Chondrocyte (in vitro differentiated cells): Measurements from ENCODE around the gene MAS1. TPM values are rescaled to one million over a fixed set of nuclear protein-coding genes. Genes with fewer than 3 reads are reported as not detected.

ENCODE experiments used
- DNase-seq: peaks from one replicate; pipeline ENCODE4 v3.0.0; 2021; ENCODE audit warnings: mixed read lengths, low spot score
- H3K27ac Mint-ChIP-seq: one replicate; pipeline ENCODE4 v1.8.0; 2021; ENCODE audit warnings: mild to moderate bottlenecking, moderate library complexity, mixed read lengths; ENCODE audit not compliant: unreplicated experiment
- H3K27me3 Mint-ChIP-seq: 2 replicates; pipeline ENCODE4 v1.8.0; 2021; ENCODE audit warnings: low read depth, mixed read lengths
- H3K36me3 Mint-ChIP-seq: 2 replicates; pipeline ENCODE4 v1.8.0; 2021; ENCODE audit warnings: low read depth, mixed read lengths
- H3K4me1 Mint-ChIP-seq: 2 replicates; pipeline ENCODE4 v1.8.0; 2021; ENCODE audit warnings: low read depth, mild to moderate bottlenecking, mixed read lengths
- H3K4me3 Mint-ChIP-seq: one replicate; pipeline ENCODE4 v1.8.0; 2021; ENCODE audit warnings: mild to moderate bottlenecking, moderate library complexity, mixed read lengths; ENCODE audit not compliant: unreplicated experiment
- H3K9me3 Mint-ChIP-seq: 2 replicates; pipeline ENCODE4 v1.8.0; 2021; ENCODE audit warnings: low read depth, mixed read lengths
- total RNA-seq: library from RNA; stranded (reverse); gene quantifications from 3 replicates; pipeline ENCODE4 v1.2.1, GENCODE V29; 2021
- TF ChIP-seq, protein P1 (sequence below): fragments of 200-600 bp; sonication (generic); IDR thresholded peaks from 2 replicates; pipeline ENCODE4 v1.5.0; 2021; ENCODE audit warnings: antibody characterized with exemption, mild to moderate bottlenecking, moderate library complexity

MAS1 gene
- total RNA-seq, 1 donor from 2014 or later = not detected

- peaks cover 31% of the 10 kb centered on the region for H3K27me3 Mint-ChIP-seq
Observed at GRCh38 chr6:159887761-159888160, 3.0 kb upstream of the MAS1 start.

GRCh38 chr6:159890201-159890600 is 587 bp upstream of the MAS1 start:
- no peak overlapping the region for H3K4me3 Mint-ChIP-seq
- peaks cover 38% of the 10 kb centered on the region for H3K27me3 Mint-ChIP-seq
- peaks cover 4% of the 10 kb centered on the region for H3K4me1 Mint-ChIP-seq
- H3K9me3 Mint-ChIP-seq = no peaks in the 10 kb centered on the region
- TF ChIP-seq, protein P1, sequence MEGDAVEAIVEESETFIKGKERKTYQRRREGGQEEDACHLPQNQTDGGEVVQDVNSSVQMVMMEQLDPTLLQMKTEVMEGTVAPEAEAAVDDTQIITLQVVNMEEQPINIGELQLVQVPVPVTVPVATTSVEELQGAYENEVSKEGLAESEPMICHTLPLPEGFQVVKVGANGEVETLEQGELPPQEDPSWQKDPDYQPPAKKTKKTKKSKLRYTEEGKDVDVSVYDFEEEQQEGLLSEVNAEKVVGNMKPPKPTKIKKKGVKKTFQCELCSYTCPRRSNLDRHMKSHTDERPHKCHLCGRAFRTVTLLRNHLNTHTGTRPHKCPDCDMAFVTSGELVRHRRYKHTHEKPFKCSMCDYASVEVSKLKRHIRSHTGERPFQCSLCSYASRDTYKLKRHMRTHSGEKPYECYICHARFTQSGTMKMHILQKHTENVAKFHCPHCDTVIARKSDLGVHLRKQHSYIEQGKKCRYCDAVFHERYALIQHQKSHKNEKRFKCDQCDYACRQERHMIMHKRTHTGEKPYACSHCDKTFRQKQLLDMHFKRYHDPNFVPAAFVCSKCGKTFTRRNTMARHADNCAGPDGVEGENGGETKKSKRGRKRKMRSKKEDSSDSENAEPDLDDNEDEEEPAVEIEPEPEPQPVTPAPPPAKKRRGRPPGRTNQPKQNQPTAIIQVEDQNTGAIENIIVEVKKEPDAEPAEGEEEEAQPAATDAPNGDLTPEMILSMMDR = no peak
- DNase-seq = no peak
- no peak overlapping the region for H3K27ac Mint-ChIP-seq
- no peaks in the 10 kb centered on the region for H3K36me3 Mint-ChIP-seq

More at GRCh38 chr6:159887761-159888160, 3.0 kb upstream of the MAS1 start:
- DNase-seq = no peak
- TF ChIP-seq, protein P1 = no peak
- H3K4me1 Mint-ChIP-seq = peaks cover 4% of the 10 kb centered on the region
- no peak overlapping the region for H3K27ac Mint-ChIP-seq
- H3K4me3 Mint-ChIP-seq = no peak overlapping the region
- no peaks in the 10 kb centered on the region for H3K9me3 Mint-ChIP-seq
- H3K36me3 Mint-ChIP-seq = no peaks in the 10 kb centered on the region

GRCh38 chr6:159892053-159892452 is 1.3 kb downstream of the MAS1 start:
- H3K27ac Mint-ChIP-seq = no peak overlapping the region
- TF ChIP-seq, protein P1 = no peak
- H3K4me3 Mint-ChIP-seq = no peak overlapping the region
- no peaks in the 10 kb centered on the region for H3K36me3 Mint-ChIP-seq
- peaks cover 4% of the 10 kb centered on the region for H3K4me1 Mint-ChIP-seq
- H3K9me3 Mint-ChIP-seq = no peaks in the 10 kb centered on the region
- no peak for DNase-seq
- peaks cover 38% of the 10 kb centered on the region for H3K27me3 Mint-ChIP-seq

- H3K9me3 Mint-ChIP-seq = no peaks in the 10 kb centered on the region
- H3K4me3 Mint-ChIP-seq = no peak overlapping the region
- DNase-seq = no peak
- peaks cover 30% of the 10 kb centered on the region for H3K27me3 Mint-ChIP-seq
- H3K36me3 Mint-ChIP-seq = no peaks in the 10 kb centered on the region
- peaks cover 4% of the 10 kb centered on the region for H3K4me1 Mint-ChIP-seq
- H3K27ac Mint-ChIP-seq = no peak overlapping the region
- TF ChIP-seq, protein P1 = no peak
Observed at GRCh38 chr6:159893064-159893463, 2.3 kb downstream of the MAS1 start.

DNA sequence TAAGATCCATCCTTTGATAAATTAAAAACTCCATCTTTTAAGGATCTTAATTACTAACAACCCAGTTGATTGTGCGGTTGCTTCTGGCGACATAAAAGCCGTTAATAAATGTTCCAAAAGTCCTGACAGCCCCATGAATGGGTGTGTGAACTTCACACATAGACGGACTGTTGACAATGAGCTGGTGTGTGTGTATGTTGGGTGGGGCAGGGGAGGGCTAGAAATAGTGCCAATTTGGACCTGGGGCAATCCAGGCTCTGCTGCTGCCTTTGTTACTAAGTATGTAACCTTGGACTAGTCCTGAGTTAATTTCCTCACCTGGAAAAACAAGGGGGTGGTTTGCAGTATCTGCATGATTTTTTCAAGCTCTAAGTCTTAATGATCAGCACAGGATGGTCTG is 4.2 kb downstream of the MAS1 start:
- H3K9me3 Mint-ChIP-seq = no peaks in the 10 kb centered on the region
- DNase-seq = no peak
- no peak overlapping the region for H3K27ac Mint-ChIP-seq
- H3K4me1 Mint-ChIP-seq = peaks cover 17% of the 10 kb centered on the region
- H3K36me3 Mint-ChIP-seq = no peaks in the 10 kb centered on the region
- H3K4me3 Mint-ChIP-seq = no peak overlapping the region
- TF ChIP-seq, protein P1 = no peak
- H3K27me3 Mint-ChIP-seq = peaks cover 17% of the 10 kb centered on the region
